HepG2 (cell line): ENCODE data around the gene HYAL2. TPM values are rescaled to one million over a fixed set of nuclear protein-coding genes. Genes with fewer than 3 reads are reported as not detected.

Experiments
- EHMT2 ChIP-seq: fragments of 200-600 bp; sonication (generic); IDR thresholded peaks from 2 replicates; pipeline ENCODE4 v1.7.0; 2017; ENCODE audit warnings: antibody characterized with exemption, low read depth, low read length, borderline replicate concordance
- ETV6 ChIP-seq: sonication (generic); formaldehyde crosslinking; conservative IDR thresholded peaks from 2 replicates; pipeline ENCODE4 v1.4.0; 2020; ENCODE audit warnings: missing genetic modification reagents
- GABPA ChIP-seq, 2 experiments: IDR thresholded peaks; 2 replicates each; pipeline ENCODE4 v1.6.1; 2011 to 2016; ENCODE audit warnings: low read depth in 2 of 2, low read length in 1 of 2, missing biosample characterization in 1 of 2, missing genetic modification characterization in 1 of 2
- HOXA9 ChIP-seq: sonication (generic); formaldehyde crosslinking; IDR thresholded peaks from 2 replicates; pipeline ENCODE4 v1.8.1; 2022; ENCODE audit warnings: missing genetic modification reagents, mild to moderate bottlenecking, moderate library complexity, borderline replicate concordance
- IRX3 ChIP-seq: sonication (generic); formaldehyde crosslinking; IDR thresholded peaks from 2 replicates; pipeline ENCODE4 v1.8.1; 2023; ENCODE audit warnings: mild to moderate bottlenecking, low read depth, missing genetic modification reagents, borderline replicate concordance
- POGZ ChIP-seq: sonication (generic); formaldehyde crosslinking; IDR thresholded peaks from 2 replicates; pipeline ENCODE4 v1.4.0; 2020; ENCODE audit warnings: mild to moderate bottlenecking, missing genetic modification reagents
- SUZ12 ChIP-seq: fragments of 150-350 bp; IDR thresholded peaks from 2 replicates; pipeline ENCODE4 v1.6.1; 2014; ENCODE audit warnings: low read depth, low read length
- TBL1XR1 ChIP-seq: fragments of 150-350 bp; IDR thresholded peaks from 2 replicates; pipeline ENCODE4 v1.6.1; 2014; ENCODE audit warnings: borderline replicate concordance, low read length; ENCODE audit not compliant: partially characterized antibody
- TBX2 ChIP-seq: sonication (generic); formaldehyde crosslinking; IDR thresholded peaks from 2 replicates; pipeline ENCODE4 v1.5.0; 2020; ENCODE audit warnings: missing genetic modification reagents, mild to moderate bottlenecking, borderline replicate concordance
- ZBTB20 ChIP-seq: sonication (generic); formaldehyde crosslinking; IDR thresholded peaks from 2 replicates; pipeline ENCODE4 v1.8.1; 2023; ENCODE audit warnings: missing genetic modification reagents, low read depth, mild to moderate bottlenecking, borderline replicate concordance
- ZKSCAN1 ChIP-seq: fragments of 150-350 bp; IDR thresholded peaks from 2 replicates; pipeline ENCODE4 v1.6.1; 2014; ENCODE audit warnings: low read length
- ZNF207 ChIP-seq: fragments of 450-650 bp; IDR thresholded peaks from 2 replicates; pipeline ENCODE4 v1.6.1; 2016; ENCODE audit warnings: antibody characterized with exemption, borderline replicate concordance
- ZNF484 ChIP-seq: sonication (generic); formaldehyde crosslinking; IDR thresholded peaks from 2 replicates; pipeline ENCODE4 v1.5.1; 2020; ENCODE audit warnings: mild to moderate bottlenecking, low read depth, missing genetic modification reagents, borderline replicate concordance
- ZNF556 ChIP-seq: sonication (generic); formaldehyde crosslinking; IDR thresholded peaks from 2 replicates; pipeline ENCODE4 v1.4.0; 2020; ENCODE audit warnings: mild to moderate bottlenecking, missing genetic modification reagents, borderline replicate concordance
- ZNF713 ChIP-seq: sonication (generic); formaldehyde crosslinking; IDR thresholded peaks from 2 replicates; pipeline ENCODE4 v1.4.0; 2020; ENCODE audit warnings: mild to moderate bottlenecking, missing genetic modification reagents
- ZSCAN9 ChIP-seq: IDR thresholded peaks from 2 replicates; pipeline ENCODE4 v1.6.1; 2016; ENCODE audit warnings: borderline replicate concordance
- polyA plus RNA-seq, 8 experiments: library from polyadenylated mRNA; depleted of rRNA in 3 of 8; stranded (reverse) in 7 of 8; unstranded in 1 of 8; fragments of >200 nt; fragmentation: Illumina TruSeq in 4 of 8; extraction: Trizol in 4 of 8; gene quantifications; 2 replicates each; pipeline versions ENCODE4 v1.2.1 to v1.2.3, GENCODE V29; 2011 to 2016; ENCODE audit warnings: low read depth in 4 of 8, missing spikeins in 1 of 8, mixed read lengths in 1 of 8; ENCODE audit not compliant: insufficient read depth in 1 of 8
- total RNA-seq, 5 experiments: library from RNA; depleted of rRNA; stranded (reverse); fragments of >200 nt; fragmentation: Illumina TruSeq; extraction: Trizol; gene quantifications; 2 replicates each; pipeline ENCODE4 v1.2.3, GENCODE V29; 2016; ENCODE audit warnings: low read depth in 1 of 5
- TF ChIP-seq, protein P1 (sequence below): IDR thresholded peaks from 2 replicates; pipeline ENCODE4 v1.6.1; 2012; ENCODE audit warnings: inconsistent platforms
- TF ChIP-seq, protein P2 (sequence below): sonication (generic); formaldehyde crosslinking; IDR thresholded peaks from 2 replicates; pipeline ENCODE4 v1.4.0; 2020; ENCODE audit warnings: missing genetic modification reagents
- TF ChIP-seq, protein P3 (sequence below): sonication (generic); formaldehyde crosslinking; IDR thresholded peaks from 2 replicates; pipeline ENCODE4 v1.9.0; 2021; ENCODE audit warnings: mild to moderate bottlenecking, missing genetic modification reagents
- TF ChIP-seq, protein P4 (sequence below): sonication (generic); formaldehyde crosslinking; IDR thresholded peaks from 2 replicates; pipeline ENCODE4 v1.8.1; 2023; ENCODE audit warnings: mild to moderate bottlenecking, missing genetic modification reagents

The HYAL2 gene
- total and polyA plus RNA-seq, 2 of the 13 experiments (the other 11 are each of a cell fraction or from before 2014, with no cell fraction given), result 76.2 to 102 TPM

DNA sequence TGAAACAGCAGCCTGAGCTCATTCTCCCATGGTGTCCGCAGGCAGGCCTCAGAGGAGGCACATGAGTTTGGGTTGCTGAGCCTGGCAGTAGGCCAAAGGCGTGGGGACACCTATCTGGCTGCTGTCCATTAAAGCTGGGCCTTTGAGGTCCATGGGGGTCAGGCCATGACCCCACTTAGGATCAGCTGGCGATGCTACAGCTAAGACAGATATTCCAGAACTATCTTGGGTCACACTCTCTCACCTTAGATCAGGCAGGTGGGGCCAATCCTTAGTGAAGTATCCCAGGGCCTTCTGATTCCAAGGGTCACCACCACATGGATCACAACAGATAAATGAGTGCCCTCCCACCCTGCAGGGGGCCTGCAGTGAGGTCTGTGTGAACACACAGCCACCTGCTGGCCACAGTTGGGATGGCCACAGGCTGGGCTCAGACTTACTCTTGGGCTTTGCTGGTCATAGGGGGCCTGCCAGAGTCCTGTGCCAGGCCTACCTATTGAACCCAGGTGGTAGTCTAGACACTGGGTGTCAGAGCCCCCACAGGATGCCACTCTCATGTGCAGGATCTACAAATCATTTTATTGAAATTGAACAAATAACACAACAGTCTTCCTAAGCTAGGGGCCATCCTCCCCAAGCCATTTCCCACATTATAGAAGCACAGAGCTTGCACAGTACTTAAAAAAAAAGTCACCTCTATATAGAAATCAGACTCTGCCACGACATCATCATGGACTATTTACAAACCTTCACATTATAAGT, 2.0 kb upstream of the HYAL2 start (continued):
- no peak for TF ChIP-seq ZSCAN9
- TF ChIP-seq ZNF713 (CRISPR knock-in tag), result no peak
- TF ChIP-seq ETV6 (CRISPR knock-in tag), result no peak
- 0 out of 2 replicates have a peak, but pooled peaks have one; percentile 45 for TF ChIP-seq ZNF556 (CRISPR knock-in tag)
- TF ChIP-seq ZNF207, result no peak
- no peak for TF ChIP-seq ZBTB20
- TF ChIP-seq, protein P1, sequence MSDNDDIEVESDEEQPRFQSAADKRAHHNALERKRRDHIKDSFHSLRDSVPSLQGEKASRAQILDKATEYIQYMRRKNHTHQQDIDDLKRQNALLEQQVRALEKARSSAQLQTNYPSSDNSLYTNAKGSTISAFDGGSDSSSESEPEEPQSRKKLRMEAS, result peak; percentile 70
- TF ChIP-seq TBX2 (CRISPR knock-in tag), result peak; percentile 57; the same call in 1 of the 2 replicates
- TF ChIP-seq GABPA (IDR thresholded peaks at IDR 0.05; ENCODE audit: low read depth, low read length), result no peak
- TF ChIP-seq GABPA (CRISPR knock-in tag; IDR thresholded peaks at IDR 0.05; ENCODE audit: low read depth), result peak; percentile 39
- no peak for TF ChIP-seq TBL1XR1
- TF ChIP-seq, protein P2, sequence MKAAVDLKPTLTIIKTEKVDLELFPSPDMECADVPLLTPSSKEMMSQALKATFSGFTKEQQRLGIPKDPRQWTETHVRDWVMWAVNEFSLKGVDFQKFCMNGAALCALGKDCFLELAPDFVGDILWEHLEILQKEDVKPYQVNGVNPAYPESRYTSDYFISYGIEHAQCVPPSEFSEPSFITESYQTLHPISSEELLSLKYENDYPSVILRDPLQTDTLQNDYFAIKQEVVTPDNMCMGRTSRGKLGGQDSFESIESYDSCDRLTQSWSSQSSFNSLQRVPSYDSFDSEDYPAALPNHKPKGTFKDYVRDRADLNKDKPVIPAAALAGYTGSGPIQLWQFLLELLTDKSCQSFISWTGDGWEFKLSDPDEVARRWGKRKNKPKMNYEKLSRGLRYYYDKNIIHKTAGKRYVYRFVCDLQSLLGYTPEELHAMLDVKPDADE, result no peak
- TF ChIP-seq ZNF484 (CRISPR knock-in tag), result no peak
- no peak for TF ChIP-seq IRX3 (CRISPR knock-in tag)
- 0 out of 2 replicates have a peak, but pooled peaks have one; percentile 35 for TF ChIP-seq POGZ
- no peak for TF ChIP-seq HOXA9 (CRISPR knock-in tag)
- TF ChIP-seq, protein P3, sequence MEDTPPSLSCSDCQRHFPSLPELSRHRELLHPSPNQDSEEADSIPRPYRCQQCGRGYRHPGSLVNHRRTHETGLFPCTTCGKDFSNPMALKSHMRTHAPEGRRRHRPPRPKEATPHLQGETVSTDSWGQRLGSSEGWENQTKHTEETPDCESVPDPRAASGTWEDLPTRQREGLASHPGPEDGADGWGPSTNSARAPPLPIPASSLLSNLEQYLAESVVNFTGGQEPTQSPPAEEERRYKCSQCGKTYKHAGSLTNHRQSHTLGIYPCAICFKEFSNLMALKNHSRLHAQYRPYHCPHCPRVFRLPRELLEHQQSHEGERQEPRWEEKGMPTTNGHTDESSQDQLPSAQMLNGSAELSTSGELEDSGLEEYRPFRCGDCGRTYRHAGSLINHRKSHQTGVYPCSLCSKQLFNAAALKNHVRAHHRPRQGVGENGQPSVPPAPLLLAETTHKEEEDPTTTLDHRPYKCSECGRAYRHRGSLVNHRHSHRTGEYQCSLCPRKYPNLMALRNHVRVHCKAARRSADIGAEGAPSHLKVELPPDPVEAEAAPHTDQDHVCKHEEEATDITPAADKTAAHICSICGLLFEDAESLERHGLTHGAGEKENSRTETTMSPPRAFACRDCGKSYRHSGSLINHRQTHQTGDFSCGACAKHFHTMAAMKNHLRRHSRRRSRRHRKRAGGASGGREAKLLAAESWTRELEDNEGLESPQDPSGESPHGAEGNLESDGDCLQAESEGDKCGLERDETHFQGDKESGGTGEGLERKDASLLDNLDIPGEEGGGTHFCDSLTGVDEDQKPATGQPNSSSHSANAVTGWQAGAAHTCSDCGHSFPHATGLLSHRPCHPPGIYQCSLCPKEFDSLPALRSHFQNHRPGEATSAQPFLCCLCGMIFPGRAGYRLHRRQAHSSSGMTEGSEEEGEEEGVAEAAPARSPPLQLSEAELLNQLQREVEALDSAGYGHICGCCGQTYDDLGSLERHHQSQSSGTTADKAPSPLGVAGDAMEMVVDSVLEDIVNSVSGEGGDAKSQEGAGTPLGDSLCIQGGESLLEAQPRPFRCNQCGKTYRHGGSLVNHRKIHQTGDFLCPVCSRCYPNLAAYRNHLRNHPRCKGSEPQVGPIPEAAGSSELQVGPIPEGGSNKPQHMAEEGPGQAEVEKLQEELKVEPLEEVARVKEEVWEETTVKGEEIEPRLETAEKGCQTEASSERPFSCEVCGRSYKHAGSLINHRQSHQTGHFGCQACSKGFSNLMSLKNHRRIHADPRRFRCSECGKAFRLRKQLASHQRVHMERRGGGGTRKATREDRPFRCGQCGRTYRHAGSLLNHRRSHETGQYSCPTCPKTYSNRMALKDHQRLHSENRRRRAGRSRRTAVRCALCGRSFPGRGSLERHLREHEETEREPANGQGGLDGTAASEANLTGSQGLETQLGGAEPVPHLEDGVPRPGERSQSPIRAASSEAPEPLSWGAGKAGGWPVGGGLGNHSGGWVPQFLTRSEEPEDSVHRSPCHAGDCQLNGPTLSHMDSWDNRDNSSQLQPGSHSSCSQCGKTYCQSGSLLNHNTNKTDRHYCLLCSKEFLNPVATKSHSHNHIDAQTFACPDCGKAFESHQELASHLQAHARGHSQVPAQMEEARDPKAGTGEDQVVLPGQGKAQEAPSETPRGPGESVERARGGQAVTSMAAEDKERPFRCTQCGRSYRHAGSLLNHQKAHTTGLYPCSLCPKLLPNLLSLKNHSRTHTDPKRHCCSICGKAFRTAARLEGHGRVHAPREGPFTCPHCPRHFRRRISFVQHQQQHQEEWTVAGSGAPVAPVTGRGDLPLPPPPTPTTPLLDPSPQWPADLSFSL, result no peak
- TF ChIP-seq, protein P4, sequence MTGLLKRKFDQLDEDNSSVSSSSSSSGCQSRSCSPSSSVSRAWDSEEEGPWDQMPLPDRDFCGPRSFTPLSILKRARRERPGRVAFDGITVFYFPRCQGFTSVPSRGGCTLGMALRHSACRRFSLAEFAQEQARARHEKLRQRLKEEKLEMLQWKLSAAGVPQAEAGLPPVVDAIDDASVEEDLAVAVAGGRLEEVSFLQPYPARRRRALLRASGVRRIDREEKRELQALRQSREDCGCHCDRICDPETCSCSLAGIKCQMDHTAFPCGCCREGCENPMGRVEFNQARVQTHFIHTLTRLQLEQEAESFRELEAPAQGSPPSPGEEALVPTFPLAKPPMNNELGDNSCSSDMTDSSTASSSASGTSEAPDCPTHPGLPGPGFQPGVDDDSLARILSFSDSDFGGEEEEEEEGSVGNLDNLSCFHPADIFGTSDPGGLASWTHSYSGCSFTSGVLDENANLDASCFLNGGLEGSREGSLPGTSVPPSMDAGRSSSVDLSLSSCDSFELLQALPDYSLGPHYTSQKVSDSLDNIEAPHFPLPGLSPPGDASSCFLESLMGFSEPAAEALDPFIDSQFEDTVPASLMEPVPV (CRISPR knock-in tag), result no peak
- TF ChIP-seq SUZ12, result no peak
- no peak for TF ChIP-seq ZKSCAN1
- TF ChIP-seq EHMT2, result no peak
